Measurements from ENCODE around the gene GABRB3.

DNA sequence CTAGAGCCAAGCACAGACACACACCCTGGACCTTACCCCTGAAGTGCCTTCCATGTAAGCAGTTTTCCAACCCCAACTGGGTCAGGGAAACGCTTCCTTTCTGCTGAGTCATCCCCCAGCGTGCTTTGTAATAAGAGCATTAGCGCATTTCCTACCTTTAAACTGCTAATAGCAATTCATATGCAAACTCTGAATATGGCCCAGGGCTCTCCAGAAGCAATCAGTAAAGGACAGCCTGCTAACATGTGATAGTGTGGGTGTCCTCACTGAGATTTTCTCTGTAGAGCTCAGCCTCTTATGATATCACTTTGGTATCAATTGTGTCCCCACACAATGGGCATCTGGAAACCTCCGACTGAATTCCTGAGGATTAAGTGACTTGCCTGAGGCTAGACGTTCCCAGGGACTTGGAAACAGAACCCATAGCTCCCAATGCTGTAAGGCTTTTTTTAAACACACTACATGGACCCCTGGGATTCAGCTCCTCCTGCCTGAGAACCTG, 5.6 kb downstream of the GABRB3 start:
- TF ChIP-seq ESRRG (CRISPR knock-in tag; IDR thresholded peaks at IDR 0.05) (no peak), ZFP30 (CRISPR knock-in tag; IDR thresholded peaks at IDR 0.05) (no peak), RARB (CRISPR knock-in tag; IDR thresholded peaks at IDR 0.05) (no peak)

All from SK-N-SH treated with all-trans-retinoic acid at 6 μM for 48 hours (cell line).